ENCODE data around the gene PYM1.

Gene PYM1

GRCh38 chr12:55942577-55943136 lies 15.0 kb upstream of the PYM1 start:
- intact Hi-C loops (cut with DNase I): loop anchor here (5.0 kb wide), 1 partner anchor 205 kb away; no protein-coding TSS in a partner anchor

DNA sequence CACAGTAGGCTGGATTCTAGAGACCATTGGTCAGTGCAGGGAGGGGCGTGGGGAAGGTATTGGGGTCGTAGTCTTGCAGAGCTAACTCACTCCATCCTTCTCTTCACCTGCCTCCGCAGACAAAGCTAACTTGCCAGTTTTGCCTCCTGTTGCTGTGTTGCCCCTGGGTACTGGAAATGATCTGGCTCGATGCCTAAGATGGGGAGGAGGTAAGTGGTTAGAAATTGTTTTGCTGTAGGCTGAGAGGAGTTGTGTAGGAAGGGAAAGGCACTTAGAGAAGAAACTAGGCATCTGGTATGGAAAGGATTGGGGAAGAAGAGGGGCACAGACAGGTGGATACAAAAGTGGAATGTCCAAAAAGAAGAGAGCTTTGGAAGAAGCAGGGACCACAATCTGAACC lies 14.4 kb upstream of the PYM1 start:
- DNase-seq: peak in 7 of 42 donors; percentile 29 to 67 (median 45)
- intact Hi-C loops (cut with DNase I): loop anchor here (5.0 kb wide), 1 partner anchor 205 kb away; no protein-coding TSS in a partner anchor

More at GRCh38 chr12:55942577-55943136, 15.0 kb upstream of the PYM1 start:
- DNase-seq: no peak

- peak; percentile 69 to 94 (median 87) for DNase-seq
- intact Hi-C loops (cut with DNase I): loop anchor here (5.0 kb wide), 1 partner anchor 203 kb away; no protein-coding TSS in a partner anchor
These were observed 12.5 kb upstream of the PYM1 start for GRCh38 chr12:55940065-55940732.

- intact Hi-C loops (cut with DNase I): no loop called here
These were observed 11.3 kb upstream of the PYM1 start for GRCh38 chr12:55938826-55939501.

GRCh38 chr12:55937981-55938380 lies 10.3 kb upstream of the PYM1 start:
- intact Hi-C loops (cut with DNase I): no loop called here
- no peak for DNase-seq

More at GRCh38 chr12:55938826-55939501, 11.3 kb upstream of the PYM1 start:
- DNase-seq: no peak

DNA sequence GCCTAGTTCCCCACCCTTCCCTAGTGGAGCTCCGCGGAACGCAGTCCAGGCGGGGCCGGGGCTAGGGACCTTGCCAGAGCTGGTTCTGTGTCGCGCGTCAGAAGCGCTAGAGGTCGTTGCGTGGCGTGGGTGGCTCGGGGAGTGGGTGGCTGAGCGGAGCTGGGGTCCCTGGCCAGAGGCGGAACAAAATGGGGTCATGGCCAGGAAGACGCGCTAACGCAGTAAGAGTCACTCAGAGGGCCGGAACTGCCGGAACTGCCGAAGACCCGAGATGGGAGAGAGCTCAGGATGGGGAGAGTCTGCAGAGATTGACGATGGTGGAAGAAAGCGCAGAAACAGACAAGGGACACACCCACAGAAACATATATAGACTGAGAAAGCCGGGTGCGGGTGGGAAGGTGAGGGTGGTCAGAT lies 8.1 kb upstream of the PYM1 start:
- intact Hi-C loops (cut with DNase I): no loop called here
- DNase-seq: peak in 5 of 42 donors; percentile 8 to 40 (median 17)

- intact Hi-C loops (cut with DNase I): no loop called here
- no peak for DNase-seq
These were observed 7.1 kb upstream of the PYM1 start for GRCh38 chr12:55934773-55935172.

DNA sequence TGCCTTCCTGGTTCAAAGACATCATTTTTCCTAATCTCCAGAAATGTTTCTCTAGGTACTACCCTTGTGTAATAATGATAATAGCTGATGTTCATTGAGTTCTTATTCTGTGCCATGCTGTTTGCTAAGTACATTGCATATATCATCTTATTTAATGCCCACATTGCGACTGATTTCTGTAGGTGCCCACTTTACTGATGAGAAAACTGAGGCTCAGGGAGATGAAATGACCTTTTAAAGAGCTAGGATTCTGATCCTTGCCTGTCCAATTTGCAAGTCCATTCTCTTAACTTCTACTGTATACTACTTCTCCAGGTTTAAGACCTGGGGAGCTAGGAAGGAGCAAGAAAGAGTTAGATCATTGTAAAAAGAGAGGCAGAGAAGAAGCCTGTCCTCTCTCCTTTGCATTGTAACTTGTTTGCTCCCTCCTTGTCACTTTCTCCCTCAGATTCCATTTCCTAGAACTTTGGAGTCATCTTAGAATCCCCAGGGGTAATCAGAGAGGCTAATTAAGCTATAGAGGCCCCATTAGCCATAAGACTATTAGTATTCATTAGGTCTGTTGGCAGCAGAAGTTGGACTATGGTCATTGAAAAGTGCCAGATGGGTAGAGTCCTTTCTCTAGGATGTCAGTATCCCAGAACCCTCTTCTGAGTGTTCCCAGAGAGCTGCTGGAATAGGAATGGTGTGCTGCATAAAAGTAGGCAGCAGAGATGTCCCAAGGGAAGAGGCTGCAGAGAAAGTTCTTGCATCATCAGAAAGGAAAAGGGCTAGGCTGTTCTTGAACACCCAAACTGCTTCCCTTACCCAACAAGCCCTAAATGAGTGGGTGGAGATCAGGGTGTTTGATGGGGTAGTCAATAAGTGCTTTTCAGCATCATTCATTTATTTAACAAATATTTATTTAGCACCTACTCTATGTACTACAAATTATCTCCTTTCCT lies 6.4 kb upstream of the PYM1 start:
- intact Hi-C loops (cut with DNase I): no loop called here

GRCh38 chr12:55933169-55933798 lies 5.6 kb upstream of the PYM1 start:
- DNase-seq: no peak
- intact Hi-C loops (cut with DNase I): no loop called here

More for the DNA sequence above, 6.4 kb upstream of the PYM1 start:
- no peak for DNase-seq

DNA sequence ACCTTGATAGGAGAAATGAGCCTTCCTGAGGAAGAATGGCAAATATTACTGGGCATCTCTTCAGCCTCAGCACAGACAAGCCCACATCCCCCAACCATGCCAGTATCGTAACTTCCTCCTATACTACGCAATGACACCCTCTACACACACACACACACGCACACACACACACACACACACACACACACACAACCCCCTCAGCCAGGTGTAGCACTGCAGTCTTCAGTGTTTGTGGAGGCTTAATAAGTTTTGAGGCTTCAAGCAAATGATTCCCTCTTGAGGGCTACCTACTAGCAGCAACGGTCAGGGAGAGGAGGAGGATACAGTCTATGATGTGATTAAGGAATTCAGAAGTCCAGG lies 4.8 kb upstream of the PYM1 start:
- intact Hi-C loops (cut with DNase I): no loop called here
- peak in 3 of 42 donors; percentile 18 to 40 (median 28) for DNase-seq

- DNase-seq: peak in 38 of 42 donors; percentile 23 to 74 (median 53)
- intact Hi-C loops (cut with DNase I): no loop called here
These were observed 4.3 kb upstream of the PYM1 start for GRCh38 chr12:55931780-55932550.

DNA sequence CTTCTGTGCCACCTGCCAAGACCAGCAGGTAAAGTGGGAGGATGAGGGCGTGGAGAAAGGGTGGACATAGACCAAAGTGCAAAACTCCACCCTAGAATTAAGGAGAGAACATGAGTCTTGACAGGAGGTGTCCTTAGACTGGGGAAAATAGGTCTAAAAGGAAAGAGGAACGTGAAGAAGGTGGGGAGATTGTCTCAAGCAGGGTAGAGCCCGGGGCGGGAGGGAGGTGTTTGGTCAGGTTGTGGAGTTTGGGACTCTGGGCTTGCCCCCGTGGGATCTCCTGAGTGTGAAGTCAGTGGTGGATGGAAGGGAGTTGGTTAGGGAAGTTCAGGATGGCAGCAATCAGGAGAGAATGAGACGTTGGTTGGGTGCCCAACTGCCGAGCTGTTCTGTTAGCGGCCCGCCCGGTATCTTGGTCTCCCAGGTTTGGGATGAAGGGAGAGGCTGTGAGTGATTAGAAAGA lies 3.7 kb upstream of the PYM1 start:
- DNase-seq: peak in 10 of 42 donors; percentile 5 to 51 (median 18)
- intact Hi-C loops (cut with DNase I): no loop called here

GRCh38 chr12:55930771-55931316 lies 3.1 kb upstream of the PYM1 start, which contains the start of gene DGKA:
TSS of gene DGKA (plus strand) at chr12:55931162. CDS start at chr12:55936504, 5,342 bp downstream.
- intact Hi-C loops (cut with DNase I): no loop called here
- DNase-seq: peak in 19 of 42 donors; percentile 11 to 67 (median 40)

DNA sequence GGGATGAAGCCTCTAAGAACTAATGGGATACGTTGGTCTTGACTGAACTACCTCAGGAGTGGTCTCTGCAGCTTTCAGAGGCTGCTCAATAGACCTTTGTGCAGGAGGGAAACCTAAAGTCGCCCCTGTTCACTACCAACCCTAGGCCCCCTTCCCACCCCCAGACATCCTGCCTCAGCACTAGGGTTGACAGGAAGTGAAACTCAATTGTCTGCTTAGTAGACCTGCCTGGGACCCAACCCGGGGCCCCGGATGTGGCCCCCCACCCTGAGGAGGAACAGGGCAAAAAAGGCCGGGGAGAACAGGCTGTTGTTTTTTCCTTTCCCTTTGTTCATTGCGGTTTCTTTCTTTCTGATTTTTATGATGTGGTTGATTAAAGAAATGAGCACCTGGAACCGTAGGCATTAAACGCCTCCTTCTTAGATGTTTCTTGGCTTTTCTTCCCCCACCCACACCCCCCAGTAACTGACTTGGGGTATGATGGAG lies 1.7 kb upstream of the PYM1 start:
- peak in 23 of 42 donors; percentile 15 to 67 (median 38) for DNase-seq
- intact Hi-C loops (cut with DNase I): loop anchor here (5.0 kb wide), 2 partner anchors 43 to 202 kb away; partner anchors contain the start of genes CD63 and RAB5B

GRCh38 chr12:55926738-55927587 lies 731 bp downstream of the PYM1 start:
- peak; percentile 77 to 96 (median 90) for DNase-seq
- intact Hi-C loops (cut with DNase I): loop anchor here (1.0 to 5.0 kb wide), 3 partner anchors 45 to 200 kb away; partner anchors contain the start of genes CD63 and RAB5B

Data from head of caudate nucleus (tissue), 42 donors.